HCT116 (cell line): ENCODE measurements around the gene BRD4. TPM values are rescaled to one million over a fixed set of nuclear protein-coding genes. Genes with fewer than 3 reads are reported as not detected.

Source experiments
- ATAC-seq: fragments of 200-7000 bp; cut with Tn5 transposase; 2 replicates; pipeline ENCODE4 v1.9.1; 2020; ENCODE audit warnings: mild to moderate bottlenecking, moderate library complexity
- BruUV-seq: library from RNA; stranded (reverse); fragments of 400-500 nt; replicated peaks from 2 replicates; lab custom pipeline; 2021; lab: Mats Ljungman, UMichigan
- CTCF ChIA-PET: fragments of 300-600 bp; sonication (Branson Sonifier 250); formaldehyde crosslinking; loops from one replicate; lab custom pipeline; 2021; ENCODE audit warnings: antibody characterized with exemption; lab: Charles Lee
- POLR2A ChIA-PET: fragments of 300-600, 350-600 bp; sonication (Branson Sonifier 250); formaldehyde crosslinking; loops from one replicate; lab custom pipeline; 2021; ENCODE audit warnings: antibody characterized with exemption; lab: Charles Lee
- RAD21 ChIA-PET, 2 experiments: fragments of 300-600 bp; sonication (Branson Sonifier 250); formaldehyde crosslinking; loops; one replicate each; lab custom pipeline; 2023; ENCODE audit warnings: low total read pairs in 2 of 2; ENCODE audit not compliant: uncharacterized antibody in 2 of 2, unreplicated experiment in 2 of 2, low non-redundant PET in 1 of 2; lab: Charles Lee
- DNase-seq: peaks from one replicate; pipeline ENCODE4 v3.0.0-alpha.2; 2010; ENCODE audit warnings: low read depth, low spot score
- H2AFZ ChIP-seq: fragments of 200-600 bp; shearing (Covaris generic), sonication (generic); 2 replicates; pipeline ENCODE4 v1.6.1; 2017; ENCODE audit warnings: low read depth, mixed run types, mixed read lengths, antibody characterized with exemption, low read length; ENCODE audit not compliant: poor library complexity, severe bottlenecking
- H3K27ac ChIP-seq: 2 replicates; pipeline ENCODE4 v1.5.1; 2012; ENCODE audit warnings: low read depth, low read length
- H3K27me3 ChIP-seq: fragments of 200-600 bp; sonication (generic); 2 replicates; pipeline ENCODE4 v1.6.1; 2016; ENCODE audit warnings: mixed run types, low read length, mixed read lengths; ENCODE audit not compliant: insufficient read depth
- H3K36me3 ChIP-seq, 2 experiments: fragments of 200-500 bp in 1 of 2; fragments of 200-600 bp in 1 of 2; sonication (Bioruptor generic) in 1 of 2; sonication (generic) in 1 of 2; 2 replicates each; pipeline versions ENCODE4 v1.5.1 to v1.6.1; 2014 to 2016; ENCODE audit warnings: low read length in 2 of 2, inconsistent platforms in 1 of 2, mixed read lengths in 1 of 2, mixed run types in 1 of 2; ENCODE audit not compliant: insufficient read depth in 2 of 2, control insufficient read depth in 1 of 2
- H3K4me1 ChIP-seq, 2 experiments: fragments of 200-600 bp in 1 of 2; sonication (generic) in 1 of 2; 2 replicates each; pipeline versions ENCODE4 v1.5.1 to v1.6.1; 2012 to 2017; ENCODE audit warnings: low read length in 2 of 2, inconsistent platforms in 1 of 2, mild to moderate bottlenecking in 1 of 2, mixed read lengths in 1 of 2, mixed run types in 1 of 2, moderate library complexity in 1 of 2; ENCODE audit not compliant: insufficient read depth in 2 of 2, control insufficient read depth in 1 of 2
- H3K4me2 ChIP-seq: fragments of 200-600 bp; sonication (generic); 2 replicates; pipeline ENCODE4 v1.6.1; 2017; ENCODE audit warnings: mixed run types, low read length, mixed read lengths
- H3K4me3 ChIP-seq, 2 experiments: fragments of 200-600 bp in 1 of 2; sonication (generic) in 1 of 2; replicated peaks in 1 of 2; 2 replicates each; pipeline ENCODE4 v1.5.1; 2011 to 2016; ENCODE audit warnings: low read length in 2 of 2, control low read depth in 1 of 2, low read depth in 1 of 2, mild to moderate bottlenecking in 1 of 2, mixed read lengths in 1 of 2, mixed run types in 1 of 2
- H3K79me2 ChIP-seq: fragments of 200-600 bp; sonication (generic); 2 replicates; pipeline ENCODE4 v1.6.1; 2017; ENCODE audit warnings: mild to moderate bottlenecking, mixed run types, low read length, moderate library complexity, mixed read lengths; ENCODE audit not compliant: insufficient read depth
- H3K9ac ChIP-seq: fragments of 200-600 bp; sonication (generic); 2 replicates; pipeline ENCODE4 v1.6.1; 2016; ENCODE audit warnings: low read length, mixed read lengths
- H3K9me2 ChIP-seq: fragments of 200-600 bp; sonication (generic), shearing (Covaris generic); 2 replicates; pipeline ENCODE4 v1.6.1; 2017; ENCODE audit warnings: mixed run types, mild to moderate bottlenecking, moderate library complexity; ENCODE audit not compliant: insufficient read depth
- H3K9me3 ChIP-seq, 2 experiments: fragments of 200-500 bp in 1 of 2; fragments of 200-600 bp in 1 of 2; sonication (Bioruptor generic) in 1 of 2; sonication (generic) in 1 of 2; 2 replicates each; pipeline ENCODE4 v1.6.1; 2014 to 2017; ENCODE audit warnings: low read length in 2 of 2, mixed read lengths in 2 of 2, inconsistent platforms in 1 of 2, low read depth in 1 of 2, mild to moderate bottlenecking in 1 of 2, mixed run types in 1 of 2, moderate library complexity in 1 of 2; ENCODE audit not compliant: control insufficient read depth in 1 of 2, insufficient read depth in 1 of 2
- H4K20me1 ChIP-seq: fragments of 200-600 bp; sonication (generic), shearing (Covaris generic); 2 replicates; pipeline ENCODE4 v1.6.1; 2017; ENCODE audit warnings: mixed run types, mild to moderate bottlenecking, moderate library complexity; ENCODE audit not compliant: insufficient read depth
- ELF1 ChIP-seq: IDR thresholded peaks from 2 replicates; pipeline ENCODE4 v1.6.1; 2012; ENCODE audit warnings: low read depth, borderline replicate concordance
- EZH2 ChIP-seq: fragments of 200-600 bp; sonication (generic); IDR thresholded peaks from 2 replicates; pipeline ENCODE4 v1.6.1; 2017; ENCODE audit warnings: antibody characterized with exemption, mixed run types
- FOSL1 ChIP-seq: IDR thresholded peaks from 2 replicates; pipeline ENCODE4 v1.6.1; 2012; ENCODE audit warnings: low read depth
- POLR2A ChIP-seq: IDR thresholded peaks from 2 replicates; pipeline ENCODE4 v1.7.0; 2011; ENCODE audit warnings: borderline replicate concordance; ENCODE audit not compliant: insufficient read depth, insufficient read length; ENCODE audit errors: extremely low read depth
- POLR2AphosphoS5 ChIP-seq: IDR thresholded peaks from 2 replicates; pipeline ENCODE4 v1.6.1; 2011; ENCODE audit warnings: mild to moderate bottlenecking, low read depth, low read length, moderate library complexity
- RAD21 ChIP-seq: IDR thresholded peaks from 2 replicates; pipeline ENCODE4 v1.6.1; 2012; ENCODE audit warnings: low read depth, mild to moderate bottlenecking
- SIN3A ChIP-seq: IDR thresholded peaks from 2 replicates; pipeline ENCODE4 v1.6.1; 2012; ENCODE audit warnings: low read depth
- TCF7L2 ChIP-seq: IDR thresholded peaks from 2 replicates; pipeline ENCODE4 v1.7.0; 2011; ENCODE audit warnings: borderline replicate concordance, inconsistent platforms; ENCODE audit not compliant: insufficient read depth, insufficient read length; ENCODE audit errors: extremely low read depth
- YY1 ChIP-seq: IDR thresholded peaks from 2 replicates; pipeline ENCODE4 v1.6.1; 2011; ENCODE audit warnings: low read length, low read depth, moderate library complexity, mild to moderate bottlenecking; ENCODE audit not compliant: insufficient replicate concordance; ENCODE audit errors: extremely low read depth
- intact Hi-C: fragments of 100-400 bp; cut with micrococcal nuclease; formaldehyde crosslinking; loops from 2 replicates; pipeline ENCODE4 v1.10.0; 2022
- total RNA-seq: library from RNA; stranded (reverse); gene quantifications from one replicate; pipeline ENCODE4 v1.2.1, GENCODE V29; 2021; ENCODE audit not compliant: unreplicated experiment
- TF ChIP-seq, protein P1 (sequence below): IDR thresholded peaks from 2 replicates; pipeline ENCODE4 v1.6.1; 2011; ENCODE audit warnings: mild to moderate bottlenecking, low read length, moderate library complexity; ENCODE audit not compliant: insufficient replicate concordance; ENCODE audit errors: extremely low read depth
- TF ChIP-seq, protein P2 (sequence below), 3 experiments: fragments of 200-600 bp in 1 of 3; sonication (generic) in 1 of 3; IDR thresholded peaks in 2 of 3; conservative IDR thresholded peaks in 1 of 3; 2 replicates each; pipeline ENCODE4 v1.5.1; 2012 to 2017; ENCODE audit warnings: low read depth in 2 of 3, low read length in 2 of 3, antibody characterized with exemption in 1 of 3, borderline replicate concordance in 1 of 3, control low read depth in 1 of 3, mild to moderate bottlenecking in 1 of 3, mixed read lengths in 1 of 3, mixed run types in 1 of 3, moderate library complexity in 1 of 3; ENCODE audit not compliant: insufficient read depth in 1 of 3

Gene BRD4
- total RNA-seq, 1 experiment from 2014 or later, result 52.9 TPM

DNA sequence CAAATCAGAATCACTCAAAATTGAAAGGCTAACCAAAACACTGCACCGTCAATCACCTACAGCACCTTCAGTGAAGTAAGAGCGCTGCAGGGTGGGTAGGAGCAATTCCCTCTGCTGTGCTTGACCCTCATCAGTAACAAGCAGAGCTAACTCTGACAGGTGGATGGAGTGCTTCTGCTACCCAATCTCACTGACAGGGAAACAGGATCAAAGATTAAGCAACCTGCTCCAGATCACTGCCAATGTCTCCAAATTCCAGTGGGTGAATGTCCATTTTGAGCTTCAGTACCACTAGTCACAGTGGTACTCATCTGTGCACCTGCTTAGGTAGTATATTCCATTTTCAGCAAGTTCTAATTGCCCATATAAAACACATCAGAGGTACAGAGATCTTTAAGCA, 25.2 kb downstream of the BRD4 start:
- no peaks in the 10 kb centered on the region for H3K9me2 ChIP-seq
- H4K20me1 ChIP-seq, result 0 out of 2 replicates have a peak, but pooled peaks cover 4% of the 10 kb centered on the region
- peaks cover 98% of the 10 kb centered on the region for H3K79me2 ChIP-seq
- DNase-seq (no peak), ATAC-seq (no peak)
- BruUV-seq, result no TSS peak
- RAD21 ChIA-PET, result no interaction called here
- POLR2A ChIA-PET, result no interaction called here
- H3K4me1 ChIP-seq, result no peaks in the 10 kb centered on the region
- 0 out of 4 replicates have a peak, but pooled peaks cover 0 to 4% of the 10 kb centered on the region in 2 experiments for H3K9me3 ChIP-seq
- H3K36me3 ChIP-seq, result no peaks in the 10 kb centered on the region
- H3K4me3 ChIP-seq, result no peak overlapping the region
- no peaks in the 10 kb centered on the region for H3K27me3 ChIP-seq
- intact Hi-C loops, result no loop called here
- TF ChIP-seq YY1 (no peak), TCF7L2 (no peak), SIN3A (no peak), FOSL1 (no peak), POLR2AphosphoS5 (no peak), POLR2A (no peak), RAD21 (no peak), ELF1 (no peak), EZH2 (no peak)
- TF ChIP-seq, protein P1, sequence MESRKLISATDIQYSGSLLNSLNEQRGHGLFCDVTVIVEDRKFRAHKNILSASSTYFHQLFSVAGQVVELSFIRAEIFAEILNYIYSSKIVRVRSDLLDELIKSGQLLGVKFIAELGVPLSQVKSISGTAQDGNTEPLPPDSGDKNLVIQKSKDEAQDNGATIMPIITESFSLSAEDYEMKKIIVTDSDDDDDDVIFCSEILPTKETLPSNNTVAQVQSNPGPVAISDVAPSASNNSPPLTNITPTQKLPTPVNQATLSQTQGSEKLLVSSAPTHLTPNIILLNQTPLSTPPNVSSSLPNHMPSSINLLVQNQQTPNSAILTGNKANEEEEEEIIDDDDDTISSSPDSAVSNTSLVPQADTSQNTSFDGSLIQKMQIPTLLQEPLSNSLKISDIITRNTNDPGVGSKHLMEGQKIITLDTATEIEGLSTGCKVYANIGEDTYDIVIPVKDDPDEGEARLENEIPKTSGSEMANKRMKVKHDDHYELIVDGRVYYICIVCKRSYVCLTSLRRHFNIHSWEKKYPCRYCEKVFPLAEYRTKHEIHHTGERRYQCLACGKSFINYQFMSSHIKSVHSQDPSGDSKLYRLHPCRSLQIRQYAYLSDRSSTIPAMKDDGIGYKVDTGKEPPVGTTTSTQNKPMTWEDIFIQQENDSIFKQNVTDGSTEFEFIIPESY, result no peak
- TF ChIP-seq, protein P2, sequence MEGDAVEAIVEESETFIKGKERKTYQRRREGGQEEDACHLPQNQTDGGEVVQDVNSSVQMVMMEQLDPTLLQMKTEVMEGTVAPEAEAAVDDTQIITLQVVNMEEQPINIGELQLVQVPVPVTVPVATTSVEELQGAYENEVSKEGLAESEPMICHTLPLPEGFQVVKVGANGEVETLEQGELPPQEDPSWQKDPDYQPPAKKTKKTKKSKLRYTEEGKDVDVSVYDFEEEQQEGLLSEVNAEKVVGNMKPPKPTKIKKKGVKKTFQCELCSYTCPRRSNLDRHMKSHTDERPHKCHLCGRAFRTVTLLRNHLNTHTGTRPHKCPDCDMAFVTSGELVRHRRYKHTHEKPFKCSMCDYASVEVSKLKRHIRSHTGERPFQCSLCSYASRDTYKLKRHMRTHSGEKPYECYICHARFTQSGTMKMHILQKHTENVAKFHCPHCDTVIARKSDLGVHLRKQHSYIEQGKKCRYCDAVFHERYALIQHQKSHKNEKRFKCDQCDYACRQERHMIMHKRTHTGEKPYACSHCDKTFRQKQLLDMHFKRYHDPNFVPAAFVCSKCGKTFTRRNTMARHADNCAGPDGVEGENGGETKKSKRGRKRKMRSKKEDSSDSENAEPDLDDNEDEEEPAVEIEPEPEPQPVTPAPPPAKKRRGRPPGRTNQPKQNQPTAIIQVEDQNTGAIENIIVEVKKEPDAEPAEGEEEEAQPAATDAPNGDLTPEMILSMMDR (IDR thresholded peaks at IDR 0.05 in 2 of 3, conservative IDR thresholded peaks at IDR 0.05 in 1 of 3; ENCODE audit: borderline replicate concordance in 1 of 3, insufficient read depth in 1 of 3, low read depth in 2 of 3, low read length in 2 of 3), result no peak
- TF ChIP-seq, all 23 proteins: peak for 0
- no peak overlapping the region for H3K9ac ChIP-seq
- no peak overlapping the region for H2AFZ ChIP-seq
- no peak overlapping the region for H3K4me2 ChIP-seq
- no peak overlapping the region for H3K27ac ChIP-seq
- CTCF ChIA-PET, result no interaction called here
